GM19372 (cell line): ENCODE data around the gene ADH7.
"Not testable (repeated sequence)": the region's sequence is repeated elsewhere in the genome, so short reads cannot be mapped to it uniquely, and the experiment has no call there.

Source experiments
- ATAC-seq: cut with Tn5 transposase; IDR thresholded peaks from one replicate; pipeline ENCODE4 v1.9.1; 2021; ENCODE audit warnings: mild to moderate bottlenecking, low read depth, moderate library complexity; ENCODE audit not compliant: unreplicated experiment

ADH7 gene

DNA sequence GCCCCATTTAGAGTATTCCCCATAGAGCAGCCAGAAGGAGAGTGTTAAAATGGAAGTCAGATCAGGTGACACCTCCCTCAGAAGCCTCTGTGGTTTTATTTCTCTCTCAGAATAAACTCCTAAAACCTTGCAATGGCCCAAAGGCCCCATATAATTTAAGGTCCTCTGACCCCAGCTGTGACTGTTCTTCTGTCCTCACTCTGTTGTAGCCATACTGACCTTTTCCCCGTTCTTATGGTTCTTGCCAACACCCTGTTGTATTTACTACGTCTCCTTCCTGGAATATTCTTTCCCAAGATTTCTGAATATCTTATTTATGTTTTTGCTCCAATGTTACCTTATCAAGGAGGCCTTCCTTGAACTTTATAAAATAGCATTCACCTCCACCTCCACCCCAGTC is 18.0 kb downstream of the ADH7 start:
- ATAC-seq, result no peak

DNA sequence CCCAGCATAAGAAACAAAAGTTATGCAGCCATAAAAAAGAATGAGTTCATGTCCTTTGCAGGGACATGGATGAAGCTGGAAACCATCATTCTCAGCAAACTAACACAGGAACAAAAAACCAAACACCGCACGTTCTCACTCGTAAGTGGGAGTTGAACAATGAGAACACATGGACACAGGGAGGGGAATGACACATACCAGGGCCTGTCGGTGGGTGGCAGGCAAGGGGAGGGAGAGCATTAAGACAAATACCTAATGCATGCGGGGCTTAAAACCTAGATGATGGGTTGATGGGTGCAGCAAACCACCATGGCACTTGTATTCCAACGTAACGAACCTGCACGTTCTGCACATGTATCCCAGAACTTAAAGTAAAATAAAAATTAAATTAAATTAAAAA is 19.4 kb downstream of the ADH7 start:
- ATAC-seq, result not testable (repeated sequence)

DNA sequence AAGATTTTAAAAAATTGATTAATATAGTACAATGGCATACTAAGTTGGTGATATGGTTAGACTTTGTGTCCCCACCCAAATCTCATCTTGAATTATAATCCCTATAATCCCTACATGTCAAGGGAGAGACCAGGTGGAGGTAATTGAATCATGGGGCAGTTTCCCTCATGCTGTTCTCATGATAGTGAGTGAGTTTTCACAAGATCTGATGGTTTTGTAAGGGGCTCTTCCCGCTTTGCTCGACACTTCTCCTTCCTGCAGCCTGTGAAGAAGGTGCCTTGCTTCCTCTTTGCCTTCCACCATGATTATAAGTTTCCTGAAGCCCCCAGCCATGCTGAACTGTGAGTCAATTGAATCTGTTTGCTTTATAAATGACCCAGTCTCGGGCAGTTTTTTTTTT is 20.2 kb downstream of the ADH7 start:
- ATAC-seq, result not testable (repeated sequence)

DNA sequence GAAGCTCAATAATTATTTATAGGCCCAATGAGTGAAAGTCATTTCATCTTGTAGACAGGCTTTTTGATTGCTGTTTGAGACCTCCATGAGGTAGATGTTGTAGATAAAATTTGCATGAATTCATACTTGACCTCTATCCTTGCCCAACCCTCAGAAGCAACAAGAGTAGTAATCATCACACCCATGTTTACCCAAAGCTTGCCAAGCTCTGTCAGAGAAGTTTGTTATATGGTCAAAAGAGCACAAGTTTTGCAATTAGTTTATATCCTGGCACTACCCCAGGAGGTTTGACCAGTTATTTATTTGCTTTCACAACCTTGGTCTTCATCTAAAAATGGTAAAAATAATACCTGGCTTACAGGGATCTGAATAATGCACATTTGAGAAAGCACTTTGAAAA is 20.7 kb downstream of the ADH7 start:
- ATAC-seq, result no peak

DNA sequence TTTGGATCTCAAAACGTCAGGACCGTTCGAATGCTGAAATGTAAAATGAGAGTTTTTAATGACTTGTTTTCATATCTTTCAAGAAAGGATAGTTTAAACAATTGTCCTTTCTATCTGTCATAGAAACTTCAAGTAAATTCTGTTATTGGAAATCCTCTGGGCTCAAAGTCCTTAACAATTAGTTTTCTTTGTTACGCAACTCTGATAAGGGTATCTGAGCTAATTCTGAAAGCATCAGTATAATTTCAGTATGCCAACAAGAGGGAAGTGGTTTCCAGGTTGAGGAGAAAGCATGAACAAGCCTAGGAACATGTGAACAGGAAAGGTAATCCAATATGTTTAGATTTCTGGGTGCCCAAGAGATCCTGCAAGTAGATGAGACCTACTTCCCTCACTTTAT is 22.0 kb downstream of the ADH7 start:
- ATAC-seq, result no peak

DNA sequence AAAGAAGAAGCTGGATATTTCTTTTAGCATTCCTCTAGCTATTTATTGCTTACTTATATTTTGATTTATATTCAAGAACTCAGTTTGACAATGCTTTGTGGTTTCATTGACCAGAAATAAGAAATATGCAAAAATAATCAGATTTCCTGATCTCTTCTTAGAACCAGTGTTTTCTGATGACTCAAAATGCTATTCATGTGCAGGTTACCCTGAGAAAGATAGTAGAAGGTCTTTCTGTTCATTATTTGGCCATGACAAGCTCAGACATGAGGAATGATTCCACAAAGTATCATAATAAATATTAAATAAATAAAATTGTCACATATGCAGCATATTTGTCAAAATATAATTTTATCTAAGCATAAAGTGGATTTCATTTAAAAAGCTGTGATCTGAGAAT is 24.1 kb downstream of the ADH7 start:
- no peak for ATAC-seq

DNA sequence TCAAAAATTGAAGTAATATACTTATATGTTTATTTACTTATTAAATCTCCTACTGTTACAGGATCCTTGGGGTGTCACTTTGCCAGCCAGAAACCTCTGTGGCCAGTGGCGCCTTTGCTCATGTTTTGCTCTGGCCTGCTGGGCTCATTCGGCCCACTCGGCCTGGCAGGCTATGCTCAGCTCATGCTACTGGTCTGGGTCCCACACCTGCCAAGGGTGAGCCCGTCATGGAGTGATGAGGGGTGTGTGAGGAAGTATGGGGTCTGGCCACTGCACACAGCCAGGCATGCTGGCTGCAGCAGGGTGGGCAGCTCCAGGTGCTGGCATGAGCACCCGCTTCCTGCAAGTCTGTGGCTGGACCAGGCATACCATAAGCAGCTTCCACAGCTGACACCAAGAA is 25.1 kb downstream of the ADH7 start:
- no peak for ATAC-seq

DNA sequence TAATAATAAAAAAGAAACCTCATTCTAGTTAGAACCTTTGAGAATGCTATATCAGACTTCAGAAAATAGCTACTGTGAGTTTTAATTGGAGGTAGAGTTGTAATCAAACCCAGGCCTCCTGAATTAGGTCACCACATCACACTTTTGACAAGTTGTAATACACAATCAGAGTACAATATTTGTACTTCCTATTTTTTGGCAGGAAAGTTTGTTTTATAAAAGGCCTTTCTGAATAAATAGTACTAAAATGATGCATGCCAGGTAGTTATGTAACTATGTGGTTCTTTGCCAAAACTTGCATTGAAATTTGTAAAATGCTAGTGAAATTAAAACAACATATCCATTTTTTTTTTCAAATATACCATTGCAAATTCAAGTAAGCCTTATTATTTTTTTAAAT is 26.8 kb downstream of the ADH7 start:
- ATAC-seq, result no peak

DNA sequence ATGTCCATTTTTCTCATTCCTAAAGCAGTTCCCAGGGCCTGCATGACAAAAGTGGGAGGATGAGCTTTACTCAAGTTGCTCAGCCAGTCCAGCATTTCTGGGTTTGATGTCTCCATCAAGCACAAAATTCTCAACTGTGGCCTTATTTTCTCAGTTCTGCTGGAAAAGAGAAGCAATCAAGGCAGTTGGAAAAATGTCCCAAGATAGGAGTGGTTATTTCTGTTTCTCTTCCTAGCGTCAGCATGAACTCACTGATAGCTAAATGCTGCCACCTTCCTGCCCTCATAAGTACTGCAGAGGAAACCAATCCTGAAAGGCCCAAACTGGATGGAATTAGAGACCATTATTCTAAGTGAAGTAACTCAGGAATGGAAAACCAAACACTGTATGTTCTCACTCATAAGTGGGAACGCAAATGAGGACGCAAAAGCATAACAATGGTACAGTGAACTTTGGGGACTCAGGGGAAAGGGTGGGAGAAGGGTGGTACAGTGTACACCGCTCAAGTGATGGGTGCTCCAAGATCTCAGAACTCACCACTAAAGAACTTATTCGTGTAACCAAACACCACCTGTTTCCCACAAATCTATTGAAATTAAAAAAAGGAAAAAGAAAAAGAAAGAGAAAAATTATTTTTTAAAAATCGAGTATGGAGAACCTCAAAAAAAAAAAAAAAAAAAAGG is 29.6 kb downstream of the ADH7 start:
- no peak for ATAC-seq

DNA sequence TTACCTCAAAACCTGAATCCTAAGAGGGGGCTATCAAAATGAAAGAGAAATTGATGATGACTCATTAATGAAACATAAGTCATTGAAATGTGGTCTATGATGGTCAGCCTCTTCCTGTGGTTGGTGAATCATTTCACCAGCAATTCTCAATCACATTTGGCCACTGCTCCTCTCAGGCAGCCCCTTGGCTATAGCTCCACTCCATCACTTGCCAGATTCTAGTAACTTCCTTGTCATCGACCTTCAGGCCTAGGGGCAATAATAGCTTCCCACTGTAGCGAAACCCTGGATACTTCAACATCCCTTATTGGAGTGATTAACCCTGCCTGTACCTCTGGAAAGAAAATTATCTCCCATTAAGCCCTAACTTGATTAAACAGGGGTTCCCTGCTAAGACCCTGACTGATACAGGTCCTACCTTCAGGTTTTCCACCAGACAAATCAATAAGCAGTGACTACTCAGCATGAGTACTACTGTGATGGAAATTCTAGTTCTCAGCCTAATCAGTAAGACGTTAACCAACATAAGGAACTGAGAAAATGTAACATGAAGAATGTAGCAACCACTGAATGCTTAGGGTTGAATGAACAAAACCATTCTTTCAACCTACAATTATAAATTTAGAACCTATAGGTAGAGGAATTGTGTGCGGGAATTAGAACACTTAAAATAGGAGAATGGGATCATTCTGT is 30.4 kb downstream of the ADH7 start:
- ATAC-seq, result peak; percentile 75

DNA sequence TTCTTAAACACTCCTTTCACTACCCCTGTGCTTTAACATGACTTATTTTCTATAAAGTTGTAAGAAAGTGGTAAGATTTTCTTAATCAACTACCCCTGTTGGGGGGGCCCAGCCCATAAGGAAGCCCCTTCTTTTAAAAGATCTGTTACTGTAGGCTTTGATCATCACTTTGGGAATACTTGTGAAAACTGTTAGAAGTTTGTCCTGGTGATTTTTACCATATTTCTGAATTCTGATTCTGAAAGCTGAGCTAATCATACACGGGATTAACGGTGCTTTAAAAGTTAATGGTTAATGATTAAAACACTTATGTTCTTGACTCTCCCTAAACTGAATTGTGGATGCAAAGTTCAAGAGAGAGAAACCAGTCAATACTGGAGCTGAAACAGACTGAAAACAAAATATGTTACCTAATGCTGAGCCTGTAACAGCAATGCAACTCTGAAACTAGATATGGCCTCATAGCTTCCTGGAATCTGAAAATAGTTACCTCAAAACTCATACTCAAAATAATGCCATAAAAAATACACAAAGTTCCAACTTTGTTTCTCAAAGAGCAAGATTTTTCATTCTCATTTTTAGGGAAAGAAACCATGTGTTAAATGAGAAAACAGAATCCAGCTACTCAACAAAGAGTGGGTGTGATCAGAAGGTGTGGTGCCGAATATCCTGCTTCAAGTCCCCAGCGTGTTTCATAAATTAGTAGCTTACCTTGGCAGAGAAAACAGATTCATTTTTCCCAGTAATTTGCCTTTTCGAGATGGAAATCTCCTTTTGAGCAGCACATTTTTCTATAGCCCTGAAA is 31.6 kb downstream of the ADH7 start:
- ATAC-seq, result peak; percentile 66

DNA sequence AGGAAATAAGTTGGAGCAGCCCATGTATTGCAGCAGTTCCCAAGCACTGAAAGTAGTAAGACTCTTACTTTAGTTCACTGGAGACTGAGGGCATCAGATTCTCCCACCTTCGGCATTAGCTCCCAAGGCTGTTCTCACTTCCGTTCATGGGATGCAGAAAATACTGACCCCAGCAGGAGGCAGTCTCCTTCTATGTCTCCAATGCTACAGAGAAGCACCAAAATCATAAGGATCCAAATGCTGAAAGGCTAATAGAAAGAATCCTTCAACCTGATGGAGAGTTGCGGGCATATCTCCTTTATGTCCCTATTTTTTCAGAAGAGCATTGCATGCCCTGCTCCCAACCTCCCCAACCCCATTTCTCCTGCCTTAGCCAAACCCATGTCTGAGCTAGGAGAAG is 32.4 kb downstream of the ADH7 start:
- ATAC-seq, result no peak

DNA sequence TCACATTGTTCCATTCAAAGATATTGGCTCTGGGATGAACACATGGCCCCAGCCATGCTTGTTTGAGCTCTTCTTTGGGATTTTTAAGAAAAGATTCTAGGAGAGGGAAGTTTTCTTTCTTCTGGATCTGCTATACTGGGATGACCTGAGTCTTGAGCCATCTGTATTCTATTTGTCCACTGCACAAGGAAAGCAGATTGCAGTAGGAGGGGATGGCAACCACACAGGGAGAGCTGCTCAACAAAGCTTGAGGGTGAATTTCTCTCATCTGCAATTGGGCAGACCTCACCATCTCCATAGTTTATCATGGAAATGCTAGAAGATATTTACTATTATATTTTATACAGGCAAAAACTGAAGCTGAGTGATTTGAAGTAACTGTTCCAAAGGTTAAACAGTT is 34.3 kb downstream of the ADH7 start:
- no peak for ATAC-seq

DNA sequence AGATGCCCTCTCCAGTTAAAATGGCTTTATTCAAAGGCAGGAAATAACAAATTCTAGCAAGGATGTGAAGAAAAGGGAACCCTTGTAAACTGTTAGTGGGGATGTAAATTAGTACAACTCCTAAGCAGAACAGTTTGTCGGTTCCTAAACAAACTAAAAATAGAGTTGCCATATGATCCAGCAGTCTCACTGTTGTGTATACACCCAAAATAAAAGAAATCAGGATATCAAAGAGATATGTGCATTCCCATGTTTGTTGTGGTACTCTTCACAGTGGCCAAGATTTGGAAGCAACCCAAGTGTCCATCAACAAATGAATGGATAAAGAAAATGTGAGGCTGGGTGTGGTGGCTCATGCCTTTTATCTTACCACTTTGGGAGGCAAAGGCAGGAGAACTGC is 36.1 kb downstream of the ADH7 start:
- ATAC-seq, result no peak

DNA sequence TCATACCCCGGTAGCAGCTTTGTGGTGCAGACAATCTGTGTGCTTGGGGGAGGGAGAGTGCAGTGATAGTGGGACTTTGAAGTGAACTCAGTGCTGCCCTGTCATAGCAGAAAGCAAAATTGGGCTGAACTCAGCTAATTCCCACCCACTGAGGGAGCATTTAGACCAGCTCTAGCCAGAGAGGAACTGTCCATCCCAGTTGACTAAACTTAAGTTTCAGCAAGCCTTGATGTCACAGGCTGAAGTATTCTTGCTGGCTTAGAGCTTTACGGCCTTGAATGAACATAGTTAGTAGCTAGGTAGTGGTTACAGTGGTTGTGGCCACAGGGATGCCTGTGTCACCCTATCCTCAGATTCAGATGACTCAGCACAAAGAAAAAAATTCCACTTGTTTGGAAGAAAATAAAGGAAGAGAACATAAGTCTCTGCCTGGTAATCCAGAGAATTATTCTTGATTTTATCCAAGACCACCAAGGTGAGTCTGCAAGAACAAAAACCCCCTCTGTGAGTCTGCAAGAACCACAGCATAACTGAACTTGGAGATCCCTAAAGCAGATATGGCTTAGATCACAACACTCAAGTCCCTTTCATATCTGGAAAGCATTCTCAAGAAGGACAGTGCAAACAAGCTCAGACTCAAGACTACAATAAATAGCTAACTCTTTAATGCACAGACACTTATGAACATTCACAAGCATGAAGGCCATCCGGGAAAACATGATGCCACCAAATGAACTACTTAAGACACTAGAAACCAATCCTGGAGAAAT is 39.4 kb downstream of the ADH7 start:
- no peak for ATAC-seq

DNA sequence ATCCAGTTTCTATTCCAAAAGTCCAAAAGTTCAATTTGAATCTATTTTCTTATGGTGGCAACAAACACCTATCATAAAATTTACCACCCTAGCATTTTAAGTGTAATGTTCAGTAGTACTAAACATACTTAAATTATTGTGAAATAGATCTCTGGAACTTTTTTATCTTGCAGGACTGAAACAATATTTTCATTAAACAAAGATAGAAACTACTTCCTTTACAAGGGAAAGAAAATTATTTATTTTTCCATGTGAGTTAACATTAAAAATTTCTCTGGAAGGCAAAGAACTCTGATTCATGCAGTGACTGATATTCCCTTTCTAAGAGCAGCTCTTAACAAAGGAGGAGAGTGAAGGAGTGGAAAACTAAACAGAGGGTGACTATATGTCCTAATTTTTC is 40.2 kb downstream of the ADH7 start:
- ATAC-seq, result no peak

DNA sequence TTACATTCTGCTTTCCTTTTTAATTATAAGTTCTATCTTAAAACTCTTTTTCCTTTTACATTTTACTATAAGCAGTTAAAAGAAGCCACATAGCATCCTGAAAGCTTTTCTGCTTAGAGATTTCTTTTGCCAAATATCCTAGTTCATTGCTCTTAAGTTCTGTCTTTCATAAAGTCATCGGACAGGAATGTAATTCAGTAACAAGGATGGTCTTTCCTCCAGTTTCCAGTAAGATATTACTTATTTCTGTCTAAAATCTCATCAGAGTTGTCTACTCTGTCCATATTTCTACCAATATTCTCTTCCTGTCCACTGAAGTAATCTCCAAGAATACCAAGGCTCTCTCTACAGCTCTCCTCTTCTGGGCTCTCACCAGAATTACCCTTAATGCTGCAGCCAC is 45.1 kb downstream of the ADH7 start:
- no peak for ATAC-seq

DNA sequence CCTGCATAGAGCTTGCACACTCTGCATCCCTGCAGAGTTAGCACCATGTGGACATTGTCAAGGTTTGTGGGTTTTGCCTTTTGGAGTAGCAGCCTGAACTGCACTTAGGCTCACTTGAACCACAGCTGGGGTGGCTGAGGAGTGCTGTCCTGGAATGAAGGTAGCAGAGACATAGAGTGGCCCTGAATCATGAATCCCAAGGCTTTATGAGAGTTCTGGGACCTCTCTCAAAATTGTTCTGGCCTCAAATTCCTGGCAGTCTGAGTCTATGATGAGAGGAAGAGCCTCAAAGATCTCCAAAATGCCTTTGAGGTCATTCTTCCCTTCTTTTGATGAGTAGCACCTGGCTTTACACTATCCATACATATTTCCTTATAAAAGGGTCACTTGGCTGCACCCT is 45.5 kb downstream of the ADH7 start:
- ATAC-seq, result no peak

DNA sequence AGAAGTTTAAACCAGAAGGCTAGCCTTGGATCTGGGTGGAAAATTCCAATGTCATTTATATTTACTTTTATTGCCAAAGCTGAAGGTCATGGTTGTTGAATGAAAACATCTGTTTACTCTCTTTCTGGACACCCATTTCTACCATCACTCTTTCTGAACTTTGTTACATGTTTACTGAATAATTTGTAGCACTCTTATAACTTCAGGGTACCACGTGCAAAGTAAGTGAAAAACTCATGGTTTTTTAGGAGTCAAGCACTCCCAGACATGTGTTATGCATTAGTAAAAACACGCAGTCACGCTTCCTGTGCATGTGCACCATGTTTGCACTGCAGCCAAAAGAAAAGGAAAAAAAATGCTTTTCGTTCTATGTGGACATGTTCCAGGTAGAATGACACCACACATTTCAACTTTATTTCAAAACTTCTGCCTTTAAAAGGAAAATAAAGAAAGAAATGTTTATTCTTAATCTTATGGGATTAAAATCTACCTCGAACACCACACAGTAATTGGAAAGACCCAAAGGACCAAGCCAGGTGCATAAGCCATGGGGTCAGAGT is 51.2 kb downstream of the ADH7 start:
- no peak for ATAC-seq

DNA sequence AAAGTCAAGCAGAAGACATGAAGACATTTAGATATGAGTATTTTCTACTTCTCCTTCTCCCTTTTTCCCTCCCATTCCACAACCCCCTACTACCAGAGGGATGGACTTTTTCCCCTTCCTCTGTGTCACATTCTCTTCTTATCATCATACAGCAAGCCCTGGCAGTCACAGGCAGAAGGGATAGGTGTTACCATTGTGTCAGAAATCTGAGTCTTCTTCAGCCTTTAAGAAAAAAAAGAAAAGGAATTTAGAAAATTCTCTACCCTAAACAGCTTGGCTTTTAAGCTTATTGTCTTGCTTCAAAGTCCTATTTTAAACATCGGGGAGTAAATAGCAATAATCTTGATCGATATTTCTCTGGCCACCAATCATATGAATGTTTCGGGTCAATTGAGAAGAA is 51.7 kb downstream of the ADH7 start:
- ATAC-seq, result no peak
